ENCODE results near the gene REEP5.
"Not testable (repeated sequence)": the region's sequence is repeated elsewhere in the genome, so short reads cannot be mapped to it uniquely, and the experiment has no call there.

REEP5 gene

GRCh38 chr5:112865128-112865527, 56.9 kb downstream of the REEP5 start:
- peak in 1 of 2 donors; percentile 29 for DNase-seq (ENCODE audit: low read depth in 2 of 2)
- no peak for TF ChIP-seq CTCF (IDR thresholded peaks at IDR 0.05; ENCODE audit: low read depth, low read length)
- no peak overlapping the region for H3K4me3 ChIP-seq (replicated peaks in 1 of 2; ENCODE audit: low read depth in 2 of 2, low read length in 2 of 2)

- TF ChIP-seq CTCF (IDR thresholded peaks at IDR 0.05; ENCODE audit: low read depth, low read length), result no peak
- peak in 1 of 2 donors; percentile 40 for DNase-seq (ENCODE audit: low read depth in 2 of 2)
- H3K4me3 ChIP-seq (replicated peaks in 1 of 2; ENCODE audit: low read depth in 2 of 2, low read length in 2 of 2), result no peak overlapping the region
Measured at GRCh38 chr5:112863549-112863948, 58.5 kb downstream of the REEP5 start.

- TF ChIP-seq CTCF (IDR thresholded peaks at IDR 0.05; ENCODE audit: low read depth, low read length), result no peak
- peak overlapping the region; percentile 87 to 88 for H3K4me3 ChIP-seq (replicated peaks in 1 of 2; ENCODE audit: low read depth in 2 of 2, low read length in 2 of 2)
- DNase-seq (ENCODE audit: low read depth in 2 of 2), result no peak
Measured at GRCh38 chr5:112862085-112862484, 59.9 kb downstream of the REEP5 start.

GRCh38 chr5:112861638-112861985, 60.4 kb downstream of the REEP5 start:
- no peak for DNase-seq (ENCODE audit: low read depth in 2 of 2)
- H3K4me3 ChIP-seq (replicated peaks in 1 of 2; ENCODE audit: low read depth in 2 of 2, low read length in 2 of 2), result peak overlapping the region; percentile 87 to 88
- TF ChIP-seq CTCF (IDR thresholded peaks at IDR 0.05; ENCODE audit: low read depth, low read length), result no peak

- H3K4me3 ChIP-seq (replicated peaks in 1 of 2; ENCODE audit: low read depth in 2 of 2, low read length in 2 of 2), result peak within 1 kb of the TSS; percentile 87 to 88
- no peak for TF ChIP-seq CTCF (IDR thresholded peaks at IDR 0.05; ENCODE audit: low read depth, low read length)
- peak; percentile 98 to 99 for DNase-seq (ENCODE audit: low read depth in 2 of 2)
Measured at GRCh38 chr5:112860929-112861637, 60.9 kb downstream of the REEP5 start, which contains the start of gene SRP19. SRP19 (plus strand) TSS chr5:112861287; CDS start chr5:112861377, 90 bp downstream.

- not testable (repeated sequence) for DNase-seq (ENCODE audit: low read depth in 2 of 2)
- peak overlapping the region; percentile 87 to 88 for H3K4me3 ChIP-seq (replicated peaks in 1 of 2; ENCODE audit: low read depth in 2 of 2, low read length in 2 of 2)
Measured at GRCh38 chr5:112860571-112860928, 61.5 kb downstream of the REEP5 start.

- TF ChIP-seq CTCF (IDR thresholded peaks at IDR 0.05; ENCODE audit: low read depth, low read length), result no peak
Measured at GRCh38 chr5:112857866-112858265, 64.2 kb downstream of the REEP5 start.

More at GRCh38 chr5:112857866-112858265, 64.2 kb downstream of the REEP5 start:
- no peak overlapping the region for H3K4me3 ChIP-seq (replicated peaks in 1 of 2; ENCODE audit: low read depth in 2 of 2, low read length in 2 of 2)
- DNase-seq (ENCODE audit: low read depth in 2 of 2), result no peak

Measured in cardiac fibroblast (primary cell).